HG03558 (cell line): ENCODE results near the gene GPR17.

ENCODE experiments used
- ATAC-seq: cut with Tn5 transposase; IDR thresholded peaks from one replicate; pipeline ENCODE4 v1.9.1; 2021; ENCODE audit warnings: moderate number of reproducible peaks; ENCODE audit not compliant: unreplicated experiment; ENCODE audit errors: extremely low read depth

Gene GPR17

DNA sequence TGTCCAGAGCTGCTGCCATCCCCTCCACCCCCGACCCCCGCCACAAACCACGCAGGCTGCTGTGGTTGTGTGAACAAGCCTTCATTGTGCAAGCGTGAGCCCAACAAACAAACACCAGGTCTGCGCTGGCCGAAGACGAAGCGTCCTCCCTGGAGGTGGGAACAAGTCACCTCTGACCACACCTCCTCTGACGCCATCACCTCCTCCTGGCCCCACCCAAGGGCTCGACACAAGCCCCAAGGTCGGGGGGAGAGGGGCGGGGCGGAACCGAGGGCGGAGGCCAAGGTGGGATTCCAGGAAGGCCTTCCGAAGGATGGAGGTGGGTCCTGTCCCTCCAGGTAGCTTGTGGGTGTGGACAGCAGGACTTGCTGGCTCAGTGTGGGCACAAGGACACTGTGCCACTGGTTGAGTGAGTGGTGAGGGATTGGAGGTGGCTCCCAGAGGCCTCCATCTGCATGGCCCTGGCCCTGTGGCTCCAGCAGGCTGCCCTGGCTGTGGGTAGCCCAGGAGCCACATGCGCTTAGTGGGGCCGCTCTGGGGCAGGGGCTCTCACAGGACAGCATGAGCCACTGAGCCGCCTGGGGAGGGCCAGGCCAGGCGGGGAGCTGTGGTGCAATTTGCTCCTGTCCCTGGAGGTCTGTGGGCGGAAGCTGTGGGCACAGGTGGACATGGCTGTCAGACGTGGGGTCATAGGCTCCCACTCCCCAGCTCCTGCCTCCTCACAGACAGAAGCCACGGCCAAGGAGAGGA is 7.4 kb upstream of the GPR17 start:
- ATAC-seq: no peak

- no peak for ATAC-seq
Observed at GRCh38 chr2:127639111-127639474, 6.9 kb upstream of the GPR17 start.

DNA sequence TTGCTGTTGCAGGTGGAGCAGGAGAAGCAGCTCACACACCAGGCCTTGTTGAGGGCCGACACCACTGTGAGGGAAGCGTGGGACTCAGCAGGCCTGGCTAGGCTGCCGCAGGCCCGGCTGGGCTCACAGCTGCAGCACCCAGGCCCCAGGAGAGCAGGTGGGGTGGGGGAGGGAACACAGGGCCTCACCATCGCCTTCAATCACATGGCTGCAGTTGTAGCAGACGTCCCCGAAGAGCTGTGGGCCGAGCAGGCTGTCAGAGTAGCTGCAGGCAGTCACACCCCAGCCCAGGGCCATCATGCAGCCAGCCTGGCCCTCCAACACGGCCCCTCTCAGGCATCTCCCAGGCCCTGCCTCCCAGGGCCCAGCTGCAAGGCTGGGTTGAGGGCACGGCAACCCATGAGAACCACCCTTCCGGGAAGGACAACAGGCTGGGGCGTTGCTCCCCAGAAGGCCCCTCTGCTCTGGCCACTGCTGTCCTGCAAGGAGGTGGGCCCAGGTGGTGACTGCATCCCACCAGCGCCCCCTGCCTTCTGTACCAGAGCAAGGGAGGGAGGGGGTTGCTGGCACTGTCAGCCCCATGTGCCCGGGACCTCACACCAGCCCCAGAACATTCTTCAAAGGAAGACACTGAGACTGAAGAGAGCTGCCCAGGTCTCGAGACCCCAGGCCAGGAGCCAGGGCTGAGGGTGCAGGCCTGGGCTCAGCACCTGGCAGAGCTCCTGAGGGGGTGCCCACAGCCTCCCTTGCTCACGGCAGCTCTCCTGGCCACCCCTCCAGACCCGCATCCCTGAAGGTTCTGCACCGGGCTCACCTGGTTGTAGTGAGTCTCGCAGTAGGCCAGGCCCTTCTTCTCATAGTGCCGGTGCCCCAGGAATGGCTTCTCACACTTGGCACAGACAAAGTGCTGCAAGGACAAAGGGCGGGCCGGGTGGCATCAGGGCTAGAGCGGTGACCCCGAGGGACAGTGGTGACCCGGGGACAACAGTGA is 5.6 kb upstream of the GPR17 start:
- ATAC-seq: no peak

GRCh38 chr2:127641133-127641532 is 4.8 kb upstream of the GPR17 start:
- ATAC-seq: no peak

DNA sequence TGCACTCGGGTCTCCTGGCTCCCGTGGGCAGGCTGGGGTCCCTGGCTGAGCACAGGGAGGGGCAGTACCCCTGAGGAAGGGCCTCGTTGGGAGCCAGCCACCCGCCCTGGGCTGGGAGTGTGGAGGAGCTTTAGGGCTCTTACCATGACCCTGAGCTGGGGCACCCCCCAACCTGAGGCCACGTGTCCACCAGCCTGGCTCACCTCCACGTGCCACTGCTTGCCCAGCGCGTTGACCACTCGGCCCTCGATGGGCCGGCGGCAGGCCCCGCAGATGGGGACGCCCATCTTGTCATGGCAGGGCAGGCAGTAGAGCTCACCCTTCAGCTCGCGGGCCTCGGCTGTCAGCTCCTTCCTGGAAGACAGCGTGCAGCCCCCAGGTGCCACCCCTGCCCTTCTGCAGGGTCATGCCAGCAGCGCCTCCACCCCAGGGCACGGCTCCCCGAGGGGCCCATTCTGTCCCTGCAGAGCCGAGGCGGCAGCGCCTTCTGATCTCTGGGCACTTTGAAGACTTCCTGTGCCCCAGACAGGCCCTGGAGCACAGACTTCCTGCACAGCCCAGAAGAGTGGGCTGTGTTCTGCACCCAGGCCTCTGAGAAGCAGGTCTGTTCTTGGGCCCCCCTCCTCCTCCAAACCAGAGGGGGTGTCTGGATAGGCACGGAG is 4.0 kb upstream of the GPR17 start:
- ATAC-seq: no peak

DNA sequence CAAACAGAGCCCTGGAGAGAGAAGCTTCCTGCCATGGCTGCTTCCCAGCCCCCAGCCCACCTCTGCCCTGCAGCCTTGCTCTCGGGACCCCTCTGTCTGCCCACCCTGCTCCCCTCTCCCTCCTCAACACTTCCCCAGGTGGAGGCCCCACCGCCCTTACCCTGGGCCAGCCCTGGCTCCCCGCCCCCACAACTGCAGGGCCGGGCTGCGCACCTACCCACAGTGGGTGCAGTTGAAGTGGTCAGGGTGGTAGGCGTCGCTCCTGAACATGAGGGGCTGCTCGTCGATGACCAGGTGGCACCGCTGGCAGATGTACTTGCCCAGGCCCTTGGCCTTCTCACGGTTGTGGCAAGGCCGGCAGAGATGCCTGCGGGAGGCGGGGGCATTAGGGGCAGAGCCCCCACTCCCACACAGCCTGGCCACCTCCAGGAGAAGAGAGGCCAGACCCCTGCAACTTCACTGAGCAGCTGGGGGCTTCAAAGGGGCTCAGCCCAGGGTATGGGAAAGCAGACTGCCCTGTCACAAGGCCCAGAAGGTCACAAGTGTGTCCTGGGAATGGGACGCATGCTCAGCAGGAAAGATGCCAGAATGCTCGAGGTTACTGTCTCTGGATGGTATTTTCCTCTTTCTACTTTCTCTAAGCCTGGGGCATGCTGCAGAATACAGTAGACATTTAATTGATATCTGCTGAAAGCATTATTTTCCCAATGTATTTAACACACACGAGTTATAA is 3.1 kb upstream of the GPR17 start:
- no peak for ATAC-seq

GRCh38 chr2:127643439-127644065 is 2.4 kb upstream of the GPR17 start:
- no peak for ATAC-seq

DNA sequence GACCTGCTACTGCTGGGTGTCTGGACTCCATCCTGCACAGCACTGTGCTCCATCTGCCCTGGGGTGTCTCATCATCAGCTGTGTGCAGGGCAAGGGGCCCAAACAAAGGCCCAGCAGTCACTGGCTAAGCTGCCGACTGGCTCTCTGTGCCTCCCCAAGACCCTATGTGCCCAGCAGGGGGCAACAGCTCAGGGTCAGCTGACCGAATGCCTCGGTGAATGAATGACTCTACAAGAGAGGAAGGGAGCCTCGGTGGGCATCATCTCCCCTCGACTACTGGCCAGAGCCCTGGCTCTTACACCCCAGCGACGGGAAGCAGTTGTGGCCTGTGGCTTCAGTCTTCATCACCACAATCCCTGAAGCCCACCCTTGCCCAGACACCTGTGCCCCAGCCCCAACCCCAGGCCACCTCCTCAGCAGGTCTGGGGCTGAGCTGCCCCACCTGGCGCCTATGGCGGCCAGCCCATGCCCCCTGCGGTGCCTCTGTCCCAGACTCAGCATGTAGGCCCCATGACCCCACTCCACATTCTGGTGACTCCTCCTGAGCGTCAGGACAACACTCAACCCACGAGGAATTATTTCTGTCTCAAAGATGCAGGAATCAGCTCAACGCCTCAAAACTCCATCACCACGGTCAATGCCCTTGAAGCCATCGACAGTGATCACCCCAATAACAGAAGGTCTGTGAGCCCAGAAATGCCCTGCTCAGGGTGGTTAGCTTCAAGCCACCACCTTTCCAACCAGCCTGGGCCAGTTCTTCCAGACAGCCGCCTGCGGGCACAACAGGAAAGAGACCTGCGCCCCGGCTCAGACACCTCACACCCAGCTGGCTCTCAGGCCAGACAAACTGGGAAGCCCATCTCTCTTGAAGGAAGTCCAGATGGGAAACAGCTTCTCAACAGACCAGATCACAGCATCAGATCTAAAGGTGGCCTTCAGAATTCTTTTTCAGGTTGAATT is 1.6 kb upstream of the GPR17 start:
- ATAC-seq: no peak

GRCh38 chr2:127645026-127645394 is 943 bp upstream of the GPR17 start:
- ATAC-seq: no peak

DNA sequence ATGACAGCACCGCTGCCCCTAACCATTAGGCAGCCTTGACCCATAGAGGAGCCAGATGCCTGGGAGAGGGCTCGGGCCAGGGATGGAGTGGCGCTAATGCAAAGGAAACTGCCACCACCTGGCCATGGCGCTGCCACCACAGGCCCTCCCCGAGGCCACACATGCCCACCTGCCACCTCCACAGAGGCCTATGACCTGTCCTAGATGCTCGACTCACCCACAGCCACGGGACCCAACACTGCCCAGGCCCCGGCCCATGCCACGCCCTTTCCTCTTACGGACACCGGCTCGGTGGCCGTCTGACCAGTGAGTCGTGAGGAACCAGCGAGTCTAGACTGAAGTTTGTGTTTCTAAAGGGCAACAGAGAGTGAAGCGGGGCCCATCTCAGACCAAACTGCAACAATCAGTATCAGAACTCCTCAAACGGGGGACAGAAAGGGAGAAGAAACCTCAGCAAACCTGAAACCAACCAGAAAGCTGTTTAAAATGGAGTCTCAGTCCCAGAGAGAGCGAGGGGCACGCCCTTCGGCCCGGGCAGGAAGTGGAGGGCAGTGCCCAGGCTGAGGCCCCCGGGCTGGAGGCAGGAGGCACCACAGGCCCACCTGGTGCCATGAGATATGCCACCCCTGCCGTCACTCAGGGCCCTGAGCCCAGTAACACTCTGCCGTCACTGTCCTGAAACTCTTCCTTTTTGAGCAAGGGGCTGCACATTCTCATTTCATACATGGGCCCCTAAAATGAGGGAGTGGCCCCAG is 711 bp downstream of the GPR17 start:
- ATAC-seq: no peak

DNA sequence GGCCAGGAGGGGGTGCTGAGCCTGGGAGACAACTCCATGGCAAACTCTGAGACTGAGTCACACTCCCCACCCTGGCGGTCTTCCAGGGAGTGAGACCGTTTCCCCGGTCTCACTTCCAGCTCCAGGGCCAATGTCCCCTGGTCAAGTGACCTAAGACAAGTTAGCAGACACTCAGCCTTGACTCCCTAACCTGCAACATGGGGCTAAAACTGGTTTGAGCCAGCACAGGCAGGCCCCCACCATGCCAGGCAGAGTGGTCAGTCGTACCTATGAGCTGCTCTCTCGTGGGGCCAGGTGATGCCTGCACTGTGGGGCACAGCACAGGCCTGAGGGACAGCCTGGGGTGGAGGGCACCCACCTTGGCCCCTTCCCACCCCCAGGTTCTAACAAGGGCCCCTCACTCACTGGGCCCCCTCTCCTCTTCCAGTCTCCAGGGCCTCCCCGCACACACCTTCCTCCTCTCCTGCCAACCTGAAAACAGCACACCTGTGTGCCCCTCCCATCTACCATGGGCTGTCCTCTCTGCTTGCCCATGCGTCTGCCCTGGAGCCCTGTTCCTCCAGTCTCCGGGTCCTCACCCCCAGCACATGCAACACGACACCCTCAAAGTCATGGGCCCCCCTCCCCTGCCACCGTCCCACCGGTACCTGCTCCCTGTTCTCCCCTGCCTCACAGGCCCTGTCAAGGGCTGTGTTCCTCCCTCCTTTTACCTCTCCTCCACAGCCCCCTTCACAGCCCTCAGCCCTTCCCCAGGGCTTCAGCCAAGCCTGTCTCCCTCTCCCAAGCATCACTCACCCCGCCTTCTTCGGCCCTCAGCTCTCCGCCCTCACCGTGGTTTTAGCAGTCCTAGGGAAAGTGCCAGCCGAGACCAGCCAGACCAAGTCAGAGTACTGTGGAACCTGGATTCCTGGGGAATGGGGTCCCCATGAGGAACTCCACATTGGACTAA is 1.6 kb downstream of the GPR17 start:
- no peak for ATAC-seq

DNA sequence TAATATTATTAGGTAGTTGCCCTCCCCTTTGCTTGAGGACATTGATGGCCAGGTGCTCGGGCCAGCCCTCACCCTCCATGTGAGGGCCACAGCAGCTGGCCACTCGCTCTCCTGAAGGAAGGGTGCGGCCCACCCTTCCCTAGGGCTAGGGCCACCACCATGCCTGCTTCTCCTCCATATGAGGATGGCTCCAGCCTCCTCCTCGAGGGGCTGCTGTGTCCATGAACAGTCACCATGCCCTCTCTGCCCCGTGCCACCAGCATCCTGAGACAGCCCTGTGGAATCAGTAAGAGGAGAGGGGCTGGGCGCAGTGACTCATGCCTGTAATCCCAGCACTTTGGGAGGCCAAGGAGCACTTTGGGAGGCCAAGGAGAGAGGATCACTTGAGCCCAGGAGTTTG is 2.4 kb downstream of the GPR17 start:
- ATAC-seq: no peak

GRCh38 chr2:127649100-127649611 is 3.2 kb downstream of the GPR17 start:
- ATAC-seq: no peak

DNA sequence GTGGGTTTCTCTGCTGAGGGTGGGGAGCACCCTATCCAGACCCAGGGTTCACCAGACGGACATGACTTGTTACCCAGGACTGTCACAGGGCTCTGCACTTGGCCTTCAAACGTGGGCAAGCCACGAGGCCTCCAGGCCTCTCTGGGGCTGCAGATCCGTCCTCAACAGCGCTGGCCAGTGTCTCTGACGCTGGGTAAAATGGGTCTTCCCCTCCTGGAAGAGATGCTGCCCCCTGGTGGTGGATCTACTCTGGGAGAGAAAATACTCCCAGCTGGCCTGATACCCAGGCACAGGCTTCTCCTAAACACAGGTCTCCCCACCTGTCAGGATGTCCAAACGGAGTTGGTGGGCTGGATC is 3.7 kb downstream of the GPR17 start:
- no peak for ATAC-seq

GRCh38 chr2:127650041-127650784 is 4.3 kb downstream of the GPR17 start:
- no peak for ATAC-seq

DNA sequence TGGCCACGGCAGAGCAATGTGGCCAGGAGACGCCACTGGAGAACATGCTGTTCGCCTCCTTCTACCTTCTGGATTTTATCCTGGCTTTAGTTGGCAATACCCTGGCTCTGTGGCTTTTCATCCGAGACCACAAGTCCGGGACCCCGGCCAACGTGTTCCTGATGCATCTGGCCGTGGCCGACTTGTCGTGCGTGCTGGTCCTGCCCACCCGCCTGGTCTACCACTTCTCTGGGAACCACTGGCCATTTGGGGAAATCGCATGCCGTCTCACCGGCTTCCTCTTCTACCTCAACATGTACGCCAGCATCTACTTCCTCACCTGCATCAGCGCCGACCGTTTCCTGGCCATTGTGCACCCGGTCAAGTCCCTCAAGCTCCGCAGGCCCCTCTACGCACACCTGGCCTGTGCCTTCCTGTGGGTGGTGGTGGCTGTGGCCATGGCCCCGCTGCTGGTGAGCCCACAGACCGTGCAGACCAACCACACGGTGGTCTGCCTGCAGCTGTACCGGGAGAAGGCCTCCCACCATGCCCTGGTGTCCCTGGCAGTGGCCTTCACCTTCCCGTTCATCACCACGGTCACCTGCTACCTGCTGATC is 4.9 kb downstream of the GPR17 start:
- no peak for ATAC-seq
